Renal pelvis (tissue), 12 donors: ENCODE results near the gene G6PC1. TPM values are rescaled to one million over a fixed set of nuclear protein-coding genes. Genes with fewer than 3 reads are reported as not detected.
"Not testable (repeated sequence)": the region's sequence is repeated elsewhere in the genome, so short reads cannot be mapped to it uniquely, and the experiment has no call there.

ENCODE experiments used
- DNase-seq: peaks from one replicate; pipeline ENCODE4 v3.0.0-alpha.2; 2013
- long read RNA-seq, 16 experiments: transcript quantifications; one replicate each; lab custom pipeline, GENCODE V29; 2026
- polyA plus RNA-seq, 3 donors: library from polyadenylated mRNA; unstranded; fragments of 120-200 nt; gene quantifications; one replicate each; pipeline ENCODE4 v1.2.1, GENCODE V29; 2013; ENCODE audit not compliant: insufficient read length in 3 of 3

Gene G6PC1
- polyA plus RNA-seq = 1 to 10 TPM; 4.7 to 9.1 (median 8.6) TPM
- long read RNA-seq, donor 1 = 0 reads
- long read RNA-seq, donor 2, partial matches to known transcripts = 0 of 3 reads
- long read RNA-seq, donor 2, other reads (novel, unspliced or antisense) = 0 of 3 reads
- long read RNA-seq, donor 3 = 0 reads
- long read RNA-seq, donor 4, partial matches to known transcripts = 0 of 1 reads
- long read RNA-seq, donor 4, other reads (novel, unspliced or antisense) = 0 of 1 reads
- long read RNA-seq, donor 5, partial matches to known transcripts = 0 of 1 reads
- long read RNA-seq, donor 5, other reads (novel, unspliced or antisense) = 0 of 1 reads
- long read RNA-seq, donor 6, partial matches to known transcripts = 0 of 1 reads
- long read RNA-seq, donor 6, other reads (novel, unspliced or antisense) = 0 of 1 reads
- long read RNA-seq, donor 7, partial matches to known transcripts = 0 of 3 reads
- long read RNA-seq, donor 7, other reads (novel, unspliced or antisense) = 0 of 3 reads
- long read RNA-seq, donor 8 = 0 reads
- long read RNA-seq, donor 9, partial matches to known transcripts = 0 of 1 reads
- long read RNA-seq, donor 9, other reads (novel, unspliced or antisense) = 0 of 1 reads
- long read RNA-seq, donor 10, partial matches to known transcripts = 0 of 2 reads
- long read RNA-seq, donor 10, other reads (novel, unspliced or antisense) = 0 of 2 reads
- long read RNA-seq, donor 11, partial matches to known transcripts = 0 of 2 reads
- long read RNA-seq, donor 11, other reads (novel, unspliced or antisense) = 0 of 2 reads
- long read RNA-seq, donor 12, partial matches to known transcripts = 0 of 3 reads
- long read RNA-seq, donor 12, other reads (novel, unspliced or antisense) = 0 of 3 reads
- long read RNA-seq, donor 13 = 0 reads
- long read RNA-seq, donor 14 = 0 reads
- long read RNA-seq, donor 15 = 0 reads
- long read RNA-seq, donor 16, partial matches to known transcripts = 0 of 1 reads
- long read RNA-seq, donor 16, other reads (novel, unspliced or antisense) = 0 of 1 reads

DNA sequence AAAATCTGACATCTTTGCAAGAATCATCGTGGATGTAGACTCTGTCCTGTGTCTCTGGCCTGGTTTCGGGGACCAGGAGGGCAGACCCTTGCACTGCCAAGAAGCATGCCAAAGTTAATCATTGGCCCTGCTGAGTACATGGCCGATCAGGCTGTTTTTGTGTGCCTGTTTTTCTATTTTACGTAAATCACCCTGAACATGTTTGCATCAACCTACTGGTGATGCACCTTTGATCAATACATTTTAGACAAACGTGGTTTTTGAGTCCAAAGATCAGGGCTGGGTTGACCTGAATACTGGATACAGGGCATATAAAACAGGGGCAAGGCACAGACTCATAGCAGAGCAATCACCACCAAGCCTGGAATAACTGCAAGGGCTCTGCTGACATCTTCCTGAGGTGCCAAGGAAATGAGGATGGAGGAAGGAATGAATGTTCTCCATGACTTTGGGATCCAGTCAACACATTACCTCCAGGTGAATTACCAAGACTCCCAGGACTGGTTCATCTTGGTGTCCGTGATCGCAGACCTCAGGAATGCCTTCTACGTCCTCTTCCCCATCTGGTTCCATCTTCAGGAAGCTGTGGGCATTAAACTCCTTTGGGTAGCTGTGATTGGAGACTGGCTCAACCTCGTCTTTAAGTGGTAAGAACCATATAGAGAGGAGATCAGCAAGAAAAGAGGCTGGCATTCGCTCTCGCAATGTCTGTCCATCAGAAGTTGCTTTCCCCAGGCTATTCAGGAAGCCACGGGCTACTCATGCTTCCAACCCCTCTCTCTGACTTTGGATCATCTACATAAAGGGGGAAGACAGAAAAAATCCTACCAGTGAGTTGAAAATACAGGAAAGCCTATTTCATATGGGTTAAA is at the start of gene G6PC1:
Gene G6PC1 (plus strand): TSS at position 340 of the 872 bp plus-strand sequence. CDS start 78 bp downstream, at position 418.
- no peak for DNase-seq

DNA sequence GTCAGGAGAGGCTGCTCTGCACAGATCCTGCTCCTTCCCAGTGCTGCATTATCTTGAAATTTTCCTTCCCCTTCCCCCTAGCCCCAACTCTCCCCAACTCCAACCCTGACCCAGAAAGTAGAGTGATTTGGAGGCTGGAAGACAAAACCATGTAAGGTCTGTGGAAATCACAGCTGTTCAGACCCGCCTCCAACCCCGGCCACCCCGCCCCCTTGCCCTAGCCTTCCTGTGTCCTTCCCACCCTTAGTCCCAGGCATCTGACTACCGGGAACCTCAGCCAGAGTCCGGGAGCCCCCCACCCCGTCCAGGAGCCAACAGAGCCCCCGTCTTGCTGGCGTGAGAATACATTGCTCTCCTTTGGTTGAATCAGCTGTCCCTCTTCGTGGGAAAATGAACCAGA is 49.6 kb upstream of the G6PC1 start, which contains the start of gene AOC3:
Gene AOC3 (plus strand): TSS at position 246 of the 400 bp plus-strand sequence. CDS start 145 bp downstream, at position 391.
- DNase-seq = no peak

GRCh38 chr17:42851371-42852240 is 49.0 kb upstream of the G6PC1 start:
- not testable (repeated sequence) for DNase-seq

DNA sequence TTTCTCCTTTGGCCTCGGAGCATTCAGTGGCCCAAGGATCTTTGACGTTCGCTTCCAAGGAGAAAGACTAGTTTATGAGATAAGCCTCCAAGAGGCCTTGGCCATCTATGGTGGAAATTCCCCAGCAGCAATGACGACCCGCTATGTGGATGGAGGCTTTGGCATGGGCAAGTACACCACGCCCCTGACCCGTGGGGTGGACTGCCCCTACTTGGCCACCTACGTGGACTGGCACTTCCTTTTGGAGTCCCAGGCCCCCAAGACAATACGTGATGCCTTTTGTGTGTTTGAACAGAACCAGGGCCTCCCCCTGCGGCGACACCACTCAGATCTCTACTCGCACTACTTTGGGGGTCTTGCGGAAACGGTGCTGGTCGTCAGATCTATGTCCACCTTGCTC is 48.2 kb upstream of the G6PC1 start:
- no peak for DNase-seq

- no peak for DNase-seq
These were observed 47.6 kb upstream of the G6PC1 start for GRCh38 chr17:42853004-42853403.

- no peak for DNase-seq
These were observed 47.0 kb upstream of the G6PC1 start for GRCh38 chr17:42853597-42853967.

DNA sequence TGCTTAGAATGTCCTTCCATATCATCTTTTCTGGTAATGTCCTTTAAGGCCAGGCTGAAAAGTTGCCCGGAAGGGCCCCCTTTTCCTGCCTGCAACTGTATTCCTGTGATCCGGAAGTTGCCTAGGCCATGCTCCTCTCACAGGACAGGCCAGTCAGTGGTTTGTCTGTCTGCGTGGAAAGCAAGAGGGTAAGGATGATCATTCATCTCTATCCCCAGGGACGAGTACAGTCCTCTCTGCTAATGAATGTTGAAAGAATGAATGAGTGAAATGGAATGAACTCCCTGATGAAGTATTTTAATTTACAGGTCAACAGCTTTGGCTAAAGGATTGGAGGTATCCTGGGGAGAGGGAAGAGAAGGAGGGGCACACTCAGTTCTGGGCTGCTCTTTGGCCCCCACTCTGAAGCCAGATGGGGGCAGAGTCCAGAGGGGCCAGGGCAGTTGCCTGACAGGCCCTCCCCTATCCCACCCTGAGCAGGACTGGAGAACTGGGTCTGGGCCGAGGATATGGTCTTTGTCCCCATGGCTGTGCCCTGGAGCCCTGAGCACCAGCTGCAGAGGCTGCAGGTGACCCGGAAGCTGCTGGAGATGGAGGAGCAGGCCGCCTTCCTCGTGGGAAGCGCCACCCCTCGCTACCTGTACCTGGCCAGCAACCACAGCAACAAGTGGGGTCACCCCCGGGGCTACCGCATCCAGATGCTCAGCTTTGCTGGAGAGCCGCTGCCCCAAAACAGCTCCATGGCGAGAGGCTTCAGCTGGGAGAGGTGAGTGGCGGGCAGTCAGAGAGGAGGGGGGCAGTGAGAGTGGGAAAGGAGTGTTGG is 46.4 kb upstream of the G6PC1 start:
- DNase-seq = no peak

- DNase-seq = no peak
These were observed 45.5 kb upstream of the G6PC1 start for GRCh38 chr17:42855048-42855596.

DNA sequence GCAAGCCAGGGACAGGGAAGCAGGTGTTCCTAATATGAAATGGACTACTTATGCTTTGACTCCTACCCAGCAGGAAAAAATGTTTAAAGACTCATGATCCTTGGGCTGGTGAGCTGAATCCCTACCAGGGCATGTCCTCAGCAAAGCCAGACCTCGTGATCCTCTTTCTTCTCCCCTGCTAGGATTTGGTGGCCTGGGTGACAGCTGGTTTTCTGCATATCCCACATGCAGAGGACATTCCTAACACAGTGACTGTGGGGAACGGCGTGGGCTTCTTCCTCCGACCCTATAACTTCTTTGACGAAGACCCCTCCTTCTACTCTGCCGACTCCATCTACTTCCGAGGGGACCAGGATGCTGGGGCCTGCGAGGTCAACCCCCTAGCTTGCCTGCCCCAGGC is 44.5 kb upstream of the G6PC1 start:
- DNase-seq = not testable (repeated sequence)

GRCh38 chr17:42856516-42856915 is 44.1 kb upstream of the G6PC1 start:
- DNase-seq = not testable (repeated sequence)

GRCh38 chr17:42857389-42857788 is 43.2 kb upstream of the G6PC1 start:
- DNase-seq = no peak

- DNase-seq = no peak
These were observed 34.9 kb upstream of the G6PC1 start for GRCh38 chr17:42865638-42866094.

DNA sequence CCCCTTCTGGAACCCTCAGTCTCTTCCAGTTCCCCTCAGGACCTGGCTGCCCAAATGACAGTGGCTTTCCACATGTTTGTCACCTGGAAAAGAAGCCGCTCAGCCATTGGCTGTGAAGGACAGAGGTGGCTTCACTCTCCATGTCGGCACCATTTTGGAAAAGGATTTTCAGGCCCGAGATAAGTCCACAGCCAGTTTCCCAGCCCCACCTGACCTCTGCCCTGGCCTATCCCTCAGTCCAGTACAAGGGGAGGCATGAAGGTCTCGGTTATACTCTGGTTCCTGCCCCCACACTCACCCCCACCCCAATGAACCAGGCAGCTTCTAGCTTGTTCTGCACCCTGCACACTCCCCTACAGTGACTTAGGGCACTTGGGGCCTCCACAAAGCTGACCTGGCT is 34.4 kb upstream of the G6PC1 start:
- no peak for DNase-seq

- DNase-seq = no peak
These were observed 33.7 kb upstream of the G6PC1 start for GRCh38 chr17:42866631-42867575.

GRCh38 chr17:42867694-42868261 is 32.8 kb upstream of the G6PC1 start:
- not testable (repeated sequence) for DNase-seq

GRCh38 chr17:42868338-42868737 is 32.3 kb upstream of the G6PC1 start:
- no peak for DNase-seq

DNA sequence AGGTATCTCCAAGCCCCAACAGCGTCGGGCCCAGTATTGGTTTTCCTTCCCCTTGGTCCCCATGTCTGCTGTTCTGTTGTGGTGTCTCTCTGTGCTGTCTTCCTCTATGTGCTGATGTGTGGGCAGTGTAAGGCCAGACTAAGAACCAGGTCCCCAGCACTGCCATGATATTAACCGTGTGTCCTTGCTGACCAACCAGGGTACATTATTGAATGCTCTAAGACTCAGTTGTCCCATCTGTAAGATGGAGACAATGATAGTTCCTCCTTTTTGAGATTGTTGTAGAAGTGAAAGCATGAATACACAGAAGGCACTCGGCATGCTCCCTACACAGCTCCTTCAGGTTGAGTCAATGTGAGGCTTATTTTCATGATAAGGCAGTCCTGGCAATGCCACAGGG is 29.0 kb upstream of the G6PC1 start:
- no peak for DNase-seq
